Measurements from ENCODE around the gene EXOC3L4.
"Not testable (repeated sequence)": the region's sequence is repeated elsewhere in the genome, so short reads cannot be mapped to it uniquely, and the experiment has no call there.

Gene EXOC3L4

GRCh38 chr14:103094406-103095209 is at the start of gene EXOC3L4:
TSS of gene EXOC3L4 (plus strand) at chr14:103094725. CDS start at chr14:103100220, 5,495 bp downstream.
- H3K4me3 ChIP-seq (ENCODE audit: low read depth, low read length): no peak within 1 kb of the TSS
- no peak for TF ChIP-seq CTCF (IDR thresholded peaks at IDR 0.05; ENCODE audit: insufficient read depth, low read depth, low read length, missing control alignments)
- DNase-seq (ENCODE audit: low read depth): no peak

- H3K4me3 ChIP-seq (ENCODE audit: low read depth, low read length): peak overlapping the region; percentile 28
- TF ChIP-seq CTCF (IDR thresholded peaks at IDR 0.05; ENCODE audit: insufficient read depth, low read depth, low read length, missing control alignments): no peak
- peak; percentile 38 for DNase-seq (ENCODE audit: low read depth)
These were observed 49.1 kb upstream of the EXOC3L4 start for GRCh38 chr14:103045371-103045869.

GRCh38 chr14:103047453-103047852 is 47.1 kb upstream of the EXOC3L4 start:
- DNase-seq (ENCODE audit: low read depth); H3K4me3 ChIP-seq (ENCODE audit: low read depth, low read length): not testable (repeated sequence)

- no peak for DNase-seq (ENCODE audit: low read depth)
- no peak overlapping the region for H3K4me3 ChIP-seq (ENCODE audit: low read depth, low read length)
- no peak for TF ChIP-seq CTCF (IDR thresholded peaks at IDR 0.05; ENCODE audit: insufficient read depth, low read depth, low read length, missing control alignments)
These were observed 43.6 kb upstream of the EXOC3L4 start for GRCh38 chr14:103050935-103051334.

- no peak for DNase-seq (ENCODE audit: low read depth)
- TF ChIP-seq CTCF (IDR thresholded peaks at IDR 0.05; ENCODE audit: insufficient read depth, low read depth, low read length, missing control alignments): no peak
- no peak overlapping the region for H3K4me3 ChIP-seq (ENCODE audit: low read depth, low read length)
These were observed 42.1 kb upstream of the EXOC3L4 start for GRCh38 chr14:103052407-103052806.

GRCh38 chr14:103055695-103056094 is 38.8 kb upstream of the EXOC3L4 start:
- peak overlapping the region; percentile 58; the same call in 1 of the 2 replicates for H3K4me3 ChIP-seq (ENCODE audit: low read depth, low read length)
- DNase-seq (ENCODE audit: low read depth): no peak
- no peak for TF ChIP-seq CTCF (IDR thresholded peaks at IDR 0.05; ENCODE audit: insufficient read depth, low read depth, low read length, missing control alignments)

- peak; percentile 30 for DNase-seq (ENCODE audit: low read depth)
- peak overlapping the region; percentile 58 for H3K4me3 ChIP-seq (ENCODE audit: low read depth, low read length)
- no peak for TF ChIP-seq CTCF (IDR thresholded peaks at IDR 0.05; ENCODE audit: insufficient read depth, low read depth, low read length, missing control alignments)
These were observed 38.0 kb upstream of the EXOC3L4 start for GRCh38 chr14:103056322-103057027.
